HG02588 (cell line): ENCODE data around the gene MTERF2.
A peak's percentile ranks its signal among the peaks of the same experiment; 100 is the strongest.
"Not testable (repeated sequence)": the region's sequence is repeated elsewhere in the genome, so short reads cannot be mapped to it uniquely, and the experiment has no call there.

ENCODE experiments used
- ATAC-seq: cut with Tn5 transposase; IDR thresholded peaks from one replicate; pipeline ENCODE4 v1.9.1; 2021; ENCODE audit warnings: mild to moderate bottlenecking, moderate library complexity; ENCODE audit not compliant: unreplicated experiment

Gene MTERF2

GRCh38 chr12:106986625-106987389 is at the start of gene MTERF2:
MTERF2 (minus strand) TSS chr12:106987146; CDS start chr12:106978714, 8,432 bp downstream.
- peak; percentile 93 for ATAC-seq

- no peak for ATAC-seq
Observed at GRCh38 chr12:107035733-107036132, 48.8 kb upstream of the MTERF2 start.

GRCh38 chr12:107033758-107034739 is 47.1 kb upstream of the MTERF2 start:
- no peak for ATAC-seq

- no peak for ATAC-seq
Observed at GRCh38 chr12:107032266-107032665, 45.3 kb upstream of the MTERF2 start.

GRCh38 chr12:107031061-107031460 is 44.1 kb upstream of the MTERF2 start:
- ATAC-seq, result no peak

GRCh38 chr12:107029081-107029480 is 42.1 kb upstream of the MTERF2 start:
- no peak for ATAC-seq

GRCh38 chr12:107027636-107028053 is 40.7 kb upstream of the MTERF2 start:
- ATAC-seq, result no peak

GRCh38 chr12:107026806-107027635 is 40.1 kb upstream of the MTERF2 start:
- no peak for ATAC-seq

GRCh38 chr12:107026356-107026755 is 39.4 kb upstream of the MTERF2 start:
- not testable (repeated sequence) for ATAC-seq

- no peak for ATAC-seq
Observed at GRCh38 chr12:107025671-107026070, 38.7 kb upstream of the MTERF2 start.

- ATAC-seq, result no peak
Observed at GRCh38 chr12:107019546-107019945, 32.6 kb upstream of the MTERF2 start.

GRCh38 chr12:107017042-107017441 is 30.1 kb upstream of the MTERF2 start:
- ATAC-seq, result no peak

- no peak for ATAC-seq
Observed at GRCh38 chr12:107014055-107014454, 27.1 kb upstream of the MTERF2 start.

GRCh38 chr12:107012736-107013425 is 25.9 kb upstream of the MTERF2 start:
- no peak for ATAC-seq

GRCh38 chr12:107011519-107011918 is 24.6 kb upstream of the MTERF2 start:
- no peak for ATAC-seq

- ATAC-seq, result no peak
Observed at GRCh38 chr12:107007411-107007810, 20.5 kb upstream of the MTERF2 start.

GRCh38 chr12:107002665-107003064 is 15.7 kb upstream of the MTERF2 start:
- ATAC-seq, result not testable (repeated sequence)

GRCh38 chr12:106999446-106999845 is 12.5 kb upstream of the MTERF2 start:
- ATAC-seq, result no peak

- no peak for ATAC-seq
Observed at GRCh38 chr12:106997916-106998315, 11.0 kb upstream of the MTERF2 start.

- not testable (repeated sequence) for ATAC-seq
Observed at GRCh38 chr12:106996102-106996501, 9.2 kb upstream of the MTERF2 start.
